Dermis blood vessel endothelial cell (primary cell): ENCODE data around the gene CNTFR. TPM values are rescaled to one million over a fixed set of nuclear protein-coding genes. Genes with fewer than 3 reads are reported as not detected.

Source experiments
- DNase-seq: peaks from one replicate; pipeline ENCODE4 v3.0.0; 2010
- total RNA-seq: library from RNA; depleted of rRNA; stranded (reverse); fragments of >200 nt; gene quantifications from 2 replicates; pipeline ENCODE4 v1.2.3, GENCODE V29; 2014

The CNTFR gene
- total RNA-seq, 1 donor from 2014 or later = not detected

GRCh38 chr9:34570809-34571480 lies 18.6 kb downstream of the CNTFR start:
- DNase-seq = no peak

- no peak for DNase-seq
These were observed 19.1 kb downstream of the CNTFR start for GRCh38 chr9:34570376-34570775.

GRCh38 chr9:34568774-34569173 lies 20.8 kb downstream of the CNTFR start:
- no peak for DNase-seq

GRCh38 chr9:34568133-34568532 lies 21.4 kb downstream of the CNTFR start:
- no peak for DNase-seq

GRCh38 chr9:34566972-34567371 lies 22.6 kb downstream of the CNTFR start:
- no peak for DNase-seq

- no peak for DNase-seq
These were observed 23.2 kb downstream of the CNTFR start for GRCh38 chr9:34566322-34566721.

GRCh38 chr9:34565856-34566255 lies 23.7 kb downstream of the CNTFR start:
- no peak for DNase-seq

GRCh38 chr9:34564617-34565016 lies 24.9 kb downstream of the CNTFR start:
- DNase-seq = no peak

- DNase-seq = no peak
These were observed 26.3 kb downstream of the CNTFR start for GRCh38 chr9:34563262-34563661.

GRCh38 chr9:34562135-34562745 lies 27.3 kb downstream of the CNTFR start:
- DNase-seq = no peak

GRCh38 chr9:34560599-34561214 lies 28.8 kb downstream of the CNTFR start:
- DNase-seq = no peak

- DNase-seq = peak; percentile 18
These were observed 29.7 kb downstream of the CNTFR start for GRCh38 chr9:34559624-34560455.

- DNase-seq = no peak
These were observed 30.5 kb downstream of the CNTFR start for GRCh38 chr9:34558919-34559623.

- DNase-seq = no peak
These were observed 31.2 kb downstream of the CNTFR start for GRCh38 chr9:34558364-34558763.

GRCh38 chr9:34557426-34558321 lies 31.9 kb downstream of the CNTFR start:
- DNase-seq = no peak

- no peak for DNase-seq
These were observed 32.6 kb downstream of the CNTFR start for GRCh38 chr9:34556949-34557348.

- no peak for DNase-seq
These were observed 33.5 kb downstream of the CNTFR start for GRCh38 chr9:34555936-34556525.

- DNase-seq = no peak
These were observed 34.0 kb downstream of the CNTFR start for GRCh38 chr9:34555500-34555899.

GRCh38 chr9:34555002-34555348 lies 34.5 kb downstream of the CNTFR start:
- DNase-seq = no peak

GRCh38 chr9:34554211-34555001 lies 35.1 kb downstream of the CNTFR start:
- no peak for DNase-seq
